ENCODE results near the gene KAZN.

- TF ChIP-seq ZFP30 (CRISPR knock-in tag; IDR thresholded peaks at IDR 0.05) (no peak), CREB5 (CRISPR knock-in tag; IDR thresholded peaks at IDR 0.05; ENCODE audit: low read depth) (no peak)
Observed at GRCh38 chr1:15128520-15129313, 530.2 kb downstream of the KAZN start.
